HG03439 (cell line): ENCODE results near the gene NXPE1.
"Not testable (repeated sequence)": the region's sequence is repeated elsewhere in the genome, so short reads cannot be mapped to it uniquely, and the experiment has no call there.

Experiments
- ATAC-seq: cut with Tn5 transposase; IDR thresholded peaks from one replicate; pipeline ENCODE4 v1.9.1; 2021; ENCODE audit warnings: mild to moderate bottlenecking, moderate library complexity; ENCODE audit not compliant: unreplicated experiment

The NXPE1 gene

GRCh38 chr11:114559425-114560310, at the start of gene NXPE1:
NXPE1 (minus strand) TSS chr11:114559881; CDS start chr11:114551201, 8,680 bp downstream.
- no peak for ATAC-seq

- no peak for ATAC-seq
These were observed 49.7 kb upstream of the NXPE1 start for GRCh38 chr11:114609429-114609828.

DNA sequence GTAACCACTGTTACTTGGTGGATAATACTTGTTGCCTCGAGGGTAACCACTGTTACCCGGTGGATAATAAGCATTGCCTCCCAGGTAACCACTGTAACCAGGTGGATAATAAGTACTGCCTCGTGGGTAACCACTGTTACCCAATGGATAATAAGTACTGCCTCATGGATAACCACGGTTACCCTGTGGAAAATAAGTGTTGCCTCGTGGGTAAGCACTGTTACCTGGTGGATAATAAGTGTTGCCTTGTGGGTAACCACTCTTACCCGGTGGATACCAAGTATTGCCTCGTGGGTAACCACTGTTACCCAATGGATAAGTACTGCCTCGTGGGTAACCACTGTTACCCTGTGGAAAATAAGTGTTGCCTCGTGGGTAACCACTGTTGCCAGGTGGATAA, 48.9 kb upstream of the NXPE1 start:
- ATAC-seq: not testable (repeated sequence)

GRCh38 chr11:114607753-114608459, 48.2 kb upstream of the NXPE1 start:
- ATAC-seq: no peak

DNA sequence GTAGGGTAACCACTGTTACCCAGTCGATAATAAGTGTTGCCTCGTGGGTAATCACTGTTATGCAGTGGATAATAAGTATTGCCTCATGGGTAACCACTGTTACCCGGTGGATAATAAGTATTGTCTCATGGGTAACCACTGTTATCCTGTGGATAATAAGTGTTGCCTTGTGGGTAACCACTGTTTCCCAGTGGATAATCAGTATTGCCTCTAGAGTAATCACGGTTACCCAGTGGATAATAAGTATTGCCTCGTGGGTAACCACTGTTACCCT, 47.1 kb upstream of the NXPE1 start:
- not testable (repeated sequence) for ATAC-seq

- ATAC-seq: no peak
These were observed 46.5 kb upstream of the NXPE1 start for GRCh38 chr11:114606003-114606801.

DNA sequence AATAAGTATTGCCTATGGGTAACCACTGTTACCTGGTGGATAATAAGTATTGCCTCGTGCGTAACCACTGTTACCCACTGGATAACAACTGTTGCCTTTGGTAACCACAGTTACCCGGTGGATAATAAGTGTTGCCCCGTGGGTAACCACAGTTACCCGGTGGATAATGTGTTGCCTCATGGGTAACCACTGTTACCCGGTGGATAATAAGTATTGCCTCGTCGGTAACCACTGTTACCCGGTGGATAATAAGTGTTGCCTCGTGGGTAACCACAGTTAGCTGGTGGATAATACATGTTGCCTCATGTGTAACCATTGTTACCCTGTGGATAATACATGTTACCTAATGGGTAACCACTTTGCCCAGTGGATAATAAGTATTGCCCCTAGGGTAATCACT, 45.7 kb upstream of the NXPE1 start:
- ATAC-seq: no peak

DNA sequence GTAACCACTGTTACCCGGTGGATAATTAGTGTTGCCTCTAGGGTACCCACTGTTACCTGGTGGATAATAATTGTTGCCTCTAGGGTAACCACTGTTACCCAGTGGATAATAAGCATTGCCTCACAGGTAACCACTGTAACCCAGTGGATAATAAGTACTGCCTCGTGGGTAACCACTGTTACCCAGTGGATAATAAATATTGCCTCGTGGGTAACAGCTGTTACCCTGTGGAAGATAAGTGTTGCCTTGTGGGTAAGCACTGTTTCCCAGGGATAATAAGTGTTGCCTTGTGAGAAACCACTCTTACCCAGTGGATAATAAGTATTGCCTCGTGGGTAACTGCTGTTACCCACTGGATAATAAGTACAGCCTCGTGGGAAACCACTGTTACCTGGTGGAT, 45.2 kb upstream of the NXPE1 start:
- ATAC-seq: no peak

- ATAC-seq: no peak
These were observed 44.6 kb upstream of the NXPE1 start for GRCh38 chr11:114604179-114604813.

- not testable (repeated sequence) for ATAC-seq
These were observed 43.5 kb upstream of the NXPE1 start for GRCh38 chr11:114603151-114603550.

GRCh38 chr11:114598461-114598860, 38.8 kb upstream of the NXPE1 start:
- ATAC-seq: no peak

GRCh38 chr11:114596175-114596919, 36.7 kb upstream of the NXPE1 start:
- ATAC-seq: no peak

DNA sequence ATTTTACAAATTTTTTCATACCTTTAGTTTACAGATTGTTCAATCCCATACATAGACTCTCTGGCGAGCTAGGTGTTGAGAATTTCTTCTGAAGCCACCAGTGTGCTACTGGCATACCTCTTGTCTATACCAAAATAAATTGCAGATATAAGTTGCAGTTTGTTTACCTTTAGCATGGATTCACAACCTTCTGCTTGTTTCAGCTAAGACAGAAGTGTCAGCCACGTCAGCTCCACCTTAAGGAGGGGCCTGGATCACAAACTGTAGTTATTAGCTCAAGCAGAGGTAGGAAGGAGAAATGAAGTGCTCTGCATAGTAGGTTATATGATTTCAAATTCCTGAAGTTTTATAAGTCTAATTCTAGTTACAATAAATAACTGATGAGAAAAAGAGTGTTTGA, 35.9 kb upstream of the NXPE1 start, which contains the start of gene NXPE4:
Gene NXPE4, minus strand, starts transcription at position 216 of the 400 bp plus-strand sequence. CDS start 1,027 bp downstream, outside the sequence.
- ATAC-seq: no peak

DNA sequence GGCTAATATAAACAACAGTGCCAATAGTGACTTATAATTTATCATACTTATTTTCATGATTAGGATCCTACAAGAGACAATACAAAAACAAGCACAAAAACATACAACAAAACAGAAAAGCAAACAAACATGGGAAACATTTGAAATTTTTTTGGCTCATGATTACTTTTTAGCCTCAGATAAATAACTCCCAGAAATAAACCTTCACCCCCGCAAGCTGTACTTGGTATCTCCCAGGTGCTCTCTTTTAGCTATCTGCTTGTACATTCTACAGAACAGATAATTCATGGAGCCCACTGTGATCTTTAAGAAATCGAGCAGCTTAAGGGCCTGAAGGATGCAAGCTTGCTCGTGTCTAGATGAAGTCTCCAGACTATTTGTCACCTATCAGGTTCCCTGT, 35.0 kb upstream of the NXPE1 start:
- no peak for ATAC-seq

GRCh38 chr11:114587398-114587953, 27.8 kb upstream of the NXPE1 start:
- no peak for ATAC-seq

DNA sequence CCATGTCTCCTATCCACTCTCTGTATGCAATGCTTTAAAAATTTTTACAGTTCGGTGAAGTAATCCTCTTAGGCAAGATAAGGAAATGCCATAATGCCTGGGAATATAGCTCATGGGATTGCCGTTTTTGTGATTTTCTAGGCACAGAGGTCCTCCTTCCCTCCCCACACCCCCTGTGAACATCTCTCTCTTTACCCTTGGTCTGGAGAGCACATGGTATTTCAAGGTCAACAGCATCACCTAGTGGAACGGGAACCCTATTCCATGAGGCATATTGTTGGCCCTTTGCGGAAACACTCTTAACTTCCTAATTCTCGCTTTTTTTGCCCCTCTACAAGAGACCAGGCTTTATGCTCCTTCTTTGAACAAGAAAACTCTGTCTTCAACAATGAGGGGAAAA, 27.1 kb upstream of the NXPE1 start:
- ATAC-seq: no peak

- ATAC-seq: no peak
These were observed 12.0 kb upstream of the NXPE1 start for GRCh38 chr11:114571712-114572111.

GRCh38 chr11:114569801-114570200, 10.1 kb upstream of the NXPE1 start:
- no peak for ATAC-seq

DNA sequence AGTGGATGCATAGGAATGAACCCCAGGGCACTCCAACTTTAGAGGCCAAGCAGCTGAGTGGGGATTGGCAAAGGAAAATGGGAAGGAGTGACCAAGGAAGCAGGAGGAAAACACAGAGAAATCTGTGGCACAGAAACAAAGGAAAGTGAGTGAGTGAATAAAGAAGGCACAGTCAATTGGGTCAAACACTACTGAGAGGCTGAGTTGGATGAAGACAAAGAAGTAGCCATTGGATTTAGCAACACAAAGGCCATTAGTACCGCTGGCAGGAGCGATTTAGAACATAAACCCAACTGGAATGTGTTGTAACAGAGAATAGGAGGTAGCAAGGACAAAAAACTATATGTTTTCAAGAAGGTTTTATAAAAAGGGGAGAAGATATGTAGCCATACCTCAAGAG, 6.6 kb upstream of the NXPE1 start:
- ATAC-seq: no peak

- no peak for ATAC-seq
These were observed 5.2 kb upstream of the NXPE1 start for GRCh38 chr11:114564831-114565230.
